HG02610 (cell line): ENCODE results near the gene FAM184B.

Source experiments
- ATAC-seq: cut with Tn5 transposase; IDR thresholded peaks from one replicate; pipeline ENCODE4 v1.9.1; 2021; ENCODE audit warnings: mild to moderate bottlenecking, moderate library complexity; ENCODE audit not compliant: unreplicated experiment

The FAM184B gene

GRCh38 chr4:17646693-17647092, 134.7 kb downstream of the FAM184B start:
- no peak for ATAC-seq

GRCh38 chr4:17642398-17642783, 139.0 kb downstream of the FAM184B start:
- no peak for ATAC-seq

- no peak for ATAC-seq
Observed at GRCh38 chr4:17639136-17639535, 142.3 kb downstream of the FAM184B start.

- peak; percentile 74 for ATAC-seq
Observed at GRCh38 chr4:17636696-17637622, 144.5 kb downstream of the FAM184B start.

GRCh38 chr4:17636341-17636695, 145.1 kb downstream of the FAM184B start:
- no peak for ATAC-seq

- ATAC-seq, result no peak
Observed at GRCh38 chr4:17635056-17635455, 146.4 kb downstream of the FAM184B start.

- ATAC-seq, result no peak
Observed at GRCh38 chr4:17633600-17633999, 147.8 kb downstream of the FAM184B start.

- ATAC-seq, result no peak
Observed at GRCh38 chr4:17630228-17630627, 151.2 kb downstream of the FAM184B start.

GRCh38 chr4:17624821-17625220, 156.6 kb downstream of the FAM184B start:
- no peak for ATAC-seq

GRCh38 chr4:17623451-17624001, 157.9 kb downstream of the FAM184B start:
- ATAC-seq, result no peak

- no peak for ATAC-seq
Observed at GRCh38 chr4:17619416-17620105, 161.9 kb downstream of the FAM184B start.

- ATAC-seq, result no peak
Observed at GRCh38 chr4:17618926-17619325, 162.5 kb downstream of the FAM184B start.

- no peak for ATAC-seq
Observed at GRCh38 chr4:17616283-17616682, 165.1 kb downstream of the FAM184B start.

- ATAC-seq, result peak; percentile 80
Observed at GRCh38 chr4:17614416-17615299, 166.8 kb downstream of the FAM184B start, which contains the start of gene MED28. MED28 (plus strand) TSS chr4:17614641; CDS start chr4:17614655, 14 bp downstream.

GRCh38 chr4:17613761-17614415, 167.5 kb downstream of the FAM184B start:
- ATAC-seq, result peak; percentile 53

- ATAC-seq, result no peak
Observed at GRCh38 chr4:17605236-17605635, 176.2 kb downstream of the FAM184B start.

- ATAC-seq, result no peak
Observed at GRCh38 chr4:17599826-17600225, 181.6 kb downstream of the FAM184B start.

- no peak for ATAC-seq
Observed at GRCh38 chr4:17597517-17597916, 183.9 kb downstream of the FAM184B start.

- ATAC-seq, result peak; percentile 83
Observed at GRCh38 chr4:17595471-17596005, 185.9 kb downstream of the FAM184B start.

GRCh38 chr4:17589355-17589754, 192.1 kb downstream of the FAM184B start:
- ATAC-seq, result no peak
